SK-N-SH treated with all-trans-retinoic acid at 6 μM for 48 hours (cell line): Measurements from ENCODE around the gene LGALS13.

Experiments used
- GLIS3 ChIP-seq: fragments of 250-450 bp; sonication (Bioruptor Pico); IDR thresholded peaks from 2 replicates; pipeline ENCODE4 v1.5.0; 2020; ENCODE audit warnings: mild to moderate bottlenecking, moderate library complexity
- ISL1 ChIP-seq: fragments of 250-450 bp; sonication (Bioruptor Pico); IDR thresholded peaks from 2 replicates; pipeline ENCODE4 v2.1.2; 2022; ENCODE audit warnings: mild to moderate bottlenecking, moderate library complexity
- ZFP3 ChIP-seq: fragments of 250-450 bp; sonication (Bioruptor Pico); IDR thresholded peaks from 2 replicates; pipeline ENCODE4 v1.5.0; 2020; ENCODE audit warnings: mild to moderate bottlenecking, moderate library complexity
- ZFP30 ChIP-seq: fragments of 450-650 bp; formaldehyde crosslinking; IDR thresholded peaks from 2 replicates; pipeline ENCODE4 v1.5.0; 2022; ENCODE audit warnings: mild to moderate bottlenecking, moderate library complexity
- TF ChIP-seq, protein P1 (sequence below): fragments of 250-450 bp; sonication (Bioruptor Pico); IDR thresholded peaks from 2 replicates; pipeline ENCODE4 v1.8.0; 2020; ENCODE audit warnings: mild to moderate bottlenecking, moderate library complexity, borderline replicate concordance

DNA sequence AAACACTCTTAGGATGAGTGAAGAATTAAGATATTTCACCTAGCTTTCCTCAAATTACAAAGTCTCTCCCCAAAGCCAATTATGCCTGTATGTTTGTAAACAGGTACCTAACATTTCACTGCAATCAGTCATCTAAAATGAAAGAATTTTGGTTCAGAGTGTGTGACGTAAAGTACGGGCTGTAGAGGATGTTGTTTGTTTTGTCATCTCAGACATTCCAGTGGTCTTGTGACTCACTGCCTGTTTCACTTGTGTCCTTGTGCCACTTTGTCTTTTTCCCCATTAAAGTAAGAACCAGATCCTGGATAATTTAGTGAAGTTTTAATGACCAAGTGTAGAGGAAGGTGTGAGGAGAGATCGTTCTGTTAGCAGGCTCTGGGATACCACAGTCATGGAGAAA is 33.7 kb upstream of the LGALS13 start:
- TF ChIP-seq, protein P1, sequence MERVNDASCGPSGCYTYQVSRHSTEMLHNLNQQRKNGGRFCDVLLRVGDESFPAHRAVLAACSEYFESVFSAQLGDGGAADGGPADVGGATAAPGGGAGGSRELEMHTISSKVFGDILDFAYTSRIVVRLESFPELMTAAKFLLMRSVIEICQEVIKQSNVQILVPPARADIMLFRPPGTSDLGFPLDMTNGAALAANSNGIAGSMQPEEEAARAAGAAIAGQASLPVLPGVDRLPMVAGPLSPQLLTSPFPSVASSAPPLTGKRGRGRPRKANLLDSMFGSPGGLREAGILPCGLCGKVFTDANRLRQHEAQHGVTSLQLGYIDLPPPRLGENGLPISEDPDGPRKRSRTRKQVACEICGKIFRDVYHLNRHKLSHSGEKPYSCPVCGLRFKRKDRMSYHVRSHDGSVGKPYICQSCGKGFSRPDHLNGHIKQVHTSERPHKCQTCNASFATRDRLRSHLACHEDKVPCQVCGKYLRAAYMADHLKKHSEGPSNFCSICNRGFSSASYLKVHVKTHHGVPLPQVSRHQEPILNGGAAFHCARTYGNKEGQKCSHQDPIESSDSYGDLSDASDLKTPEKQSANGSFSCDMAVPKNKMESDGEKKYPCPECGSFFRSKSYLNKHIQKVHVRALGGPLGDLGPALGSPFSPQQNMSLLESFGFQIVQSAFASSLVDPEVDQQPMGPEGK (CRISPR knock-in tag), result no peak
- no peak for TF ChIP-seq GLIS3 (CRISPR knock-in tag)
- no peak for TF ChIP-seq ISL1
- no peak for TF ChIP-seq ZFP3
- TF ChIP-seq ZFP30 (CRISPR knock-in tag), result no peak
